Endothelial cell of umbilical vein (primary cell): ENCODE data around the gene EIF2S2.

Experiments used
- TF ChIP-seq, protein P1 (sequence below), 2 donors: IDR thresholded peaks; 1 replicate in 1 of 2; 2 replicates in 1 of 2; pipeline ENCODE4 v1.5.1; 2011; ENCODE audit warnings: low read length in 2 of 2, mild to moderate bottlenecking in 2 of 2, moderate library complexity in 2 of 2, control low read depth in 1 of 2, inconsistent platforms in 1 of 2, low read depth in 1 of 2; ENCODE audit not compliant: insufficient read depth in 1 of 2; ENCODE audit errors: extremely low read depth in 1 of 2
- TF ChIP-seq, protein P2 (sequence below): IDR thresholded peaks from 2 replicates; pipeline ENCODE4 v1.6.1; 2011; ENCODE audit not compliant: insufficient read depth, insufficient read length

DNA sequence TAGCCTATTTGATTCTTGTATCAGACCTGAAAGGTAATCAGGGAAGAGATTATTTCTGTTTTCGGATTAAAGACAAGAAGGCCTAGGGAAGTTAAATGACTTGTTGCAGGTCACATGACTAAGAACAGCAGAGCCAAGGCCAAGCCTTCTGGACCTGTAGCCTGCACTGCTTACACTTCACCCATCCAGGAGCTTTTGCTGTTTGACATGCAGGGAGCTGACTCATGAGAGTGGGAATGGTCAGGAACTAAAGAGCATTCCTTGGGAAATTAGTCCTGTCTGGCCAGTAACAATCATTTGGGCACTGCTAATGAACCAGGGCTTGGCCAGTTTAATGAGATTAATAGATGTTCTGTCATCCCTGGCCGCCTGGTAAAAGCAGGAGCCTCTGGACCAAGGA lies 46.8 kb downstream of the EIF2S2 start:
- TF ChIP-seq, protein P1, sequence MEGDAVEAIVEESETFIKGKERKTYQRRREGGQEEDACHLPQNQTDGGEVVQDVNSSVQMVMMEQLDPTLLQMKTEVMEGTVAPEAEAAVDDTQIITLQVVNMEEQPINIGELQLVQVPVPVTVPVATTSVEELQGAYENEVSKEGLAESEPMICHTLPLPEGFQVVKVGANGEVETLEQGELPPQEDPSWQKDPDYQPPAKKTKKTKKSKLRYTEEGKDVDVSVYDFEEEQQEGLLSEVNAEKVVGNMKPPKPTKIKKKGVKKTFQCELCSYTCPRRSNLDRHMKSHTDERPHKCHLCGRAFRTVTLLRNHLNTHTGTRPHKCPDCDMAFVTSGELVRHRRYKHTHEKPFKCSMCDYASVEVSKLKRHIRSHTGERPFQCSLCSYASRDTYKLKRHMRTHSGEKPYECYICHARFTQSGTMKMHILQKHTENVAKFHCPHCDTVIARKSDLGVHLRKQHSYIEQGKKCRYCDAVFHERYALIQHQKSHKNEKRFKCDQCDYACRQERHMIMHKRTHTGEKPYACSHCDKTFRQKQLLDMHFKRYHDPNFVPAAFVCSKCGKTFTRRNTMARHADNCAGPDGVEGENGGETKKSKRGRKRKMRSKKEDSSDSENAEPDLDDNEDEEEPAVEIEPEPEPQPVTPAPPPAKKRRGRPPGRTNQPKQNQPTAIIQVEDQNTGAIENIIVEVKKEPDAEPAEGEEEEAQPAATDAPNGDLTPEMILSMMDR (IDR thresholded peaks at IDR 0.05; ENCODE audit: extremely low read depth in 1 of 2, insufficient read depth in 1 of 2, low read depth in 1 of 2, low read length in 2 of 2): no peak
- TF ChIP-seq, protein P2, sequence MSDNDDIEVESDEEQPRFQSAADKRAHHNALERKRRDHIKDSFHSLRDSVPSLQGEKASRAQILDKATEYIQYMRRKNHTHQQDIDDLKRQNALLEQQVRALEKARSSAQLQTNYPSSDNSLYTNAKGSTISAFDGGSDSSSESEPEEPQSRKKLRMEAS: no peak
